NCI-H526 treated with DMSO at 0.1 percent for 48 hours (cell line): ENCODE data around the gene FADS3.

Source experiments
- DNase-seq: peaks from one replicate; lab custom pipeline; 2025; lab: John Stamatoyannopoulos, UW

FADS3 gene

GRCh38 chr11:61834278-61835048, 56.9 kb downstream of the FADS3 start:
- DNase-seq = peak; percentile 68

GRCh38 chr11:61833926-61834277, 57.4 kb downstream of the FADS3 start:
- DNase-seq = no peak

- DNase-seq = peak; percentile 36
Measured at GRCh38 chr11:61833471-61833870, 57.9 kb downstream of the FADS3 start.

GRCh38 chr11:61832754-61833153, 58.6 kb downstream of the FADS3 start:
- peak; percentile 36 for DNase-seq

GRCh38 chr11:61832207-61832606, 59.1 kb downstream of the FADS3 start:
- no peak for DNase-seq

- DNase-seq = peak; percentile 14
Measured at GRCh38 chr11:61830237-61831105, 60.9 kb downstream of the FADS3 start.

DNA sequence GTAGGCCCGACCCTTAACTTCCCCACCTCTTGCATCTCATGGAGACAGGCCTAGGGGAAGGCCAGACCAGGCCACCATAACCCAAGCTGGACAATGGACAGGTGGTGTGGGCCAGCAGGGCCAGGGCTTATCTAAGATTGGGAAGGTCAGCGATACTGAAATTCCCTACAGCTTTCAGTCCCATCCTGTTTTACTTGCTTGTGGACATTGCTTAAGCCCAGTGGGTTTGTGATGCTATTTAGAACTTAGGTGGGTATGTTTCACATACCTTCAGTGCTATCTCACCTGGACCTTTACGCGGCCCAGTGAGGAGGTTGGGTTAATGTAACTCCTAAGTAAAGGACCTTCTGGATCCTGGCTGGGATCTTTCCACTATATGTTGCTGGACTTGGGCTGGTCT, 61.5 kb downstream of the FADS3 start:
- DNase-seq = no peak

- peak; percentile 56 for DNase-seq
Measured at GRCh38 chr11:61828629-61829407, 62.5 kb downstream of the FADS3 start.

GRCh38 chr11:61828379-61828628, 63.0 kb downstream of the FADS3 start:
- no peak for DNase-seq

DNA sequence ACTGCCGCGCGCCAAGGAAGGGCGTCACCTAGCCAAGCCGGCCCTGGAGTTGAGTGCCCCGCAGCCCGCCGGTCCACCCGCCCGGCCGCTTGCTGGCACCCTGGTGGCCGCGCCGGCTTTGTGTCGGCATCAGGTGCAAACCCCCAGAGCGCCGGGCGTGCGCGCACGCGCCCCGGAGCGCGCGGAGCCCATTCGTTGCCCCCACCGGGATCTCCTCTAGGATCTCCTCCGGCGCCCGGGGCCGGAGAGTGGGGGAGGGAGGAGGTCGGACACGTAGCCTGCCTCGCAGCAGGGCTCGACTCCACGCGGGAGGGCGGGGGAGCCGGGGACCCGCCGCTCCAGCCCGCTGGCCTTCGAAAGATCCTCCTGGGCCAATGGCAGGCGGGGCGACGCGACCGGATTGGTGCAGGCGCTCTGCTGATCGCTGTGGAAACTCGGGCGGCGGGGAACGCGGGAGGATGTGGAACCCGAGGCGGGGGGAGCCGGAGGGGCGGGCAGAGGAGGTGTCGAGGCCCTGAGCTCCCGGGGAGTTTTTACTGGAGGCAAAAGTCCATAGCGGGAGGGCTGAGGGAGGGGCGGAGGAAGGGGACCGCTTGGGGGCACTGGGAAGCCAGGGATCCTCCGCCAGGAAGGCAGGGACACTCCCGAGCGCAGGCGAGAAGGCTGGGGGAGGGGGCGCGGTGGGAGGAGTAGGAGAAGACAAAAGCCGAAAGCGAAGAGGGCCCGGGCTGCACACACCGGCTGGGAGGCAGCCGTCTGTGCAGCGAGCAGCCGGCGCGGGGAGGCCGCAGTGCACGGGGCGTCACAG, 63.6 kb downstream of the FADS3 start, which contains the start of gene FADS2:
FADS2 (plus strand) TSS at position 730 of the 808 bp plus-strand sequence. CDS start 91 bp downstream, outside the sequence.
- peak; percentile 95 for DNase-seq

GRCh38 chr11:61826930-61827570, 64.3 kb downstream of the FADS3 start:
- DNase-seq = peak; percentile 54
